ENCODE results near the gene TFAP2C.

DNA sequence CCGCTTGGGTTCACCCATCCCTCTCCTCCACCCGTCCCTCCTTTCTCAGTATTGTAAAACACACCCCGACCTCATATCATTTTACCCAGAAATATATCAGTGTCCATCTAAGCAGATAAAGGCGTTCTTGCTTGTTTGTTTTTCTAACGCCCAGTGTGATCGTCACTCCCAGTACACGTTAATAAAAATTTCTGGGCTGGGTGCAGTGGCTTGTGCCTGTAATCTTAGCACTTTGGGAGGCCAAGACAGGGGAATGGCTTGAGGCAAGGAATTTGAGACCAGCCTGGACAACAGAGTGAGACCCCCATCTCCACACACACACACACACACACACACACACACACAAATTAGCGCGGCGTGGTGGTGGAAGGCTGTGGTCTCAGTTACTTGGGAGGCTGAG, 24.4 kb upstream of the TFAP2C start:
- TF ChIP-seq RAD21 (IDR thresholded peaks at IDR 0.05; ENCODE audit: insufficient read depth, low read depth, low read length): no peak
- TF ChIP-seq ZNF207 (IDR thresholded peaks at IDR 0.05; ENCODE audit: borderline replicate concordance): no peak
- TF ChIP-seq, protein P1, sequence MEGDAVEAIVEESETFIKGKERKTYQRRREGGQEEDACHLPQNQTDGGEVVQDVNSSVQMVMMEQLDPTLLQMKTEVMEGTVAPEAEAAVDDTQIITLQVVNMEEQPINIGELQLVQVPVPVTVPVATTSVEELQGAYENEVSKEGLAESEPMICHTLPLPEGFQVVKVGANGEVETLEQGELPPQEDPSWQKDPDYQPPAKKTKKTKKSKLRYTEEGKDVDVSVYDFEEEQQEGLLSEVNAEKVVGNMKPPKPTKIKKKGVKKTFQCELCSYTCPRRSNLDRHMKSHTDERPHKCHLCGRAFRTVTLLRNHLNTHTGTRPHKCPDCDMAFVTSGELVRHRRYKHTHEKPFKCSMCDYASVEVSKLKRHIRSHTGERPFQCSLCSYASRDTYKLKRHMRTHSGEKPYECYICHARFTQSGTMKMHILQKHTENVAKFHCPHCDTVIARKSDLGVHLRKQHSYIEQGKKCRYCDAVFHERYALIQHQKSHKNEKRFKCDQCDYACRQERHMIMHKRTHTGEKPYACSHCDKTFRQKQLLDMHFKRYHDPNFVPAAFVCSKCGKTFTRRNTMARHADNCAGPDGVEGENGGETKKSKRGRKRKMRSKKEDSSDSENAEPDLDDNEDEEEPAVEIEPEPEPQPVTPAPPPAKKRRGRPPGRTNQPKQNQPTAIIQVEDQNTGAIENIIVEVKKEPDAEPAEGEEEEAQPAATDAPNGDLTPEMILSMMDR (IDR thresholded peaks at IDR 0.05 in 2 of 3, conservative IDR thresholded peaks at IDR 0.05 in 1 of 3; ENCODE audit: control insufficient read depth in 2 of 3, extremely low read depth in 1 of 3, insufficient read depth in 1 of 3, low read depth in 3 of 3, low read length in 3 of 3): no peak
- TF ChIP-seq GABPA (IDR thresholded peaks at IDR 0.05; ENCODE audit: low read depth): no peak
- no peak for TF ChIP-seq CHD1 (IDR thresholded peaks at IDR 0.05; ENCODE audit: low read depth, low read length)
- TF ChIP-seq ZNF384 (IDR thresholded peaks at IDR 0.05; ENCODE audit: borderline replicate concordance, low read depth, low read length): no peak
- no peak for TF ChIP-seq SIX5 (IDR thresholded peaks at IDR 0.05; ENCODE audit: low read depth, low read length, severe bottlenecking)

Data from GM12878 (cell line).